HG03575 (cell line): ENCODE data around the gene LHFPL3.
A peak's percentile ranks its signal among the peaks of the same experiment; 100 is the strongest.
"Not testable (repeated sequence)": the region's sequence is repeated elsewhere in the genome, so short reads cannot be mapped to it uniquely, and the experiment has no call there.

ENCODE experiments used
- ATAC-seq: cut with Tn5 transposase; IDR thresholded peaks from one replicate; pipeline ENCODE4 v1.9.1; 2021; ENCODE audit not compliant: unreplicated experiment, insufficient number of reproducible peaks, low FRiP score; ENCODE audit errors: extremely low read depth

The LHFPL3 gene

GRCh38 chr7:104933022-104933421 lies 604.6 kb downstream of the LHFPL3 start:
- ATAC-seq: no peak

DNA sequence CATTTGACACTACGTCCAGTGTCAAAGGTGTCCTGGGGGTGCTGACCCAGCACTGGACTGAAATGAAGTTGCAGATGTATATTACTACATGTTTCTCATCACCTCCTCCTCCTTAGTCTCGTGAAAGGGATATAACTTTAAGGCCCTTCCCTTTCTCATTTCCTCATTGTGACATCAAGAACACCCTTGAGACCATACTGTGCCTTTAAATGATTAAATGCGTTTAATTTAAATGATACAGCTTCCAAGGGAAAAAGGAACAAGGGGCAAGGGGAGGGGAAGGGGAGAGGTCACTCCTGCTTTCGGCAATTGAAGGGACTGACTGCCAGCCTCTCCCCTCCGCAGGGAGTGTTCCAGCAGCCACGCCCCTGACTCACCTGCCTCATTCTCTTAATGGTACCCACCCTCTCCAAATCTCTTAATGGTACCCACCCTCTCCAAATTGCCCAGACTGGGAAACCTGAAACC lies 605.2 kb downstream of the LHFPL3 start:
- no peak for ATAC-seq

DNA sequence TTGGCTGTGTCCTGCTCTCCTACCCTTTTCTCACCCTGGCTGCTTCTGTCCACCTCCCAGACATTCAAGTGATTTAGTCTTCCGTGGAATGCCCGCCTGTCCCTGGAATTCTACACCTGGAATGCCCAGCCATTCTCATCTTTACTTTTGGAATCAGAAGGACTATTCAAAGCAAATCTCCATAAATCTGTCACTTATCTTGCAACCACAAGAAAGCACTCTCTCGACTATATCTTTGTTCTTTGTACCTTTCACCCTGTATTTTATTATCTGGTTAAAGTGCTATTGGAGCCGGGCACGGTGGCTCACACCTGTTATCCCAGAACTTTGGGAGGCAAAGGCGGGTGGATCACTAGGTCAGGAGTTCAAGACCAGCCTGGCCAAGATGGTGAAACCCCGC lies 606.3 kb downstream of the LHFPL3 start:
- ATAC-seq: no peak

DNA sequence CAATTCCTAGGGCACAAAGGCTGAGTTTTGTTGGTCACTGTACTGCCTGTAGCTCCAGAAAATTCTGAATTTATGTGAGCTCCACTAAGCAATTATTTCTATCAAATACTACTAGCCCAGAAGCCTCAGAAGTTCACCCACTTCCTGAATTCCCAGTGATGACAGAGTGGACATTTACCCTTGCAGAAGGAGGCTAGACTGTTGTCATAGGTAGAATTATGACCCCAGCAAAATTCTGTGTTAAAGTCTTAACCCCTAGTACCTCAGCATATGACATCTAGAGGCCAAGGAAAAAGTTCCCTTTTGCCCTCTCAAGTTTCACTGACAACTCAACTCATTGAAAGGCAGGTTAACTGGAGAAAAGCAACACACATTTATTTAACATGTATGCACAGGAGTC lies 606.9 kb downstream of the LHFPL3 start:
- ATAC-seq: no peak

- ATAC-seq: no peak
These were observed 608.1 kb downstream of the LHFPL3 start for GRCh38 chr7:104936546-104936945.

GRCh38 chr7:104937489-104937888 lies 609.1 kb downstream of the LHFPL3 start:
- ATAC-seq: not testable (repeated sequence)

DNA sequence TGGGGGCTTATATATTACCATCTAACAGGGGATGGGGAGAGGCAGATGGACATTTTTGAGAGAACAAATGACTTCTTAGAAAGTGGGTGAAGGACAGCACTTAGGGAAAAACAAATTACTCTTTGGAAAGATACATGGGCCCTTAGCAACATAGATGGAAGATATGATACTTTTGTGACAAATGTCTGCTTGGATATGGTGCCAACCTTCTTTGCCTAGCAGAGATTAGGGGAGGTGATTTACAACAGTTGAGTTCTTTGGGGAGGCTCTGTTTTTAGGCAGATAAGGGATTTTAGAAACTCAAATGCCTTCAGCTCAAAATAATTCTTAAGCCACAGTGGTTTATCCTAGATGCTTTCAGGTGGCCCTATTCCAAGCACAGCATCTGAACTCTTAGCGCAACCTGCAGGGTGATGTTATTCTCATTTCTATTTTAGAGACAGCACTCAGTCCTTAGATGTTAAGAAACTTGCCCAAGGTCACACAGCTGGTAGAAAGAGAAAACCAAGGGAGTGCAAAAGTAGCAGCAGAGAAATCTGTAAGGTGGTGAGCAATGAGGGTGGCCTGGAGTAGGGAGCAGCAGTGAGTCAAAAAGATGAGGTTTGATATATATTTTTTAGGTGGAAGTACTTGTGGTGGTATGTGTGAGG lies 610.5 kb downstream of the LHFPL3 start:
- ATAC-seq: no peak

DNA sequence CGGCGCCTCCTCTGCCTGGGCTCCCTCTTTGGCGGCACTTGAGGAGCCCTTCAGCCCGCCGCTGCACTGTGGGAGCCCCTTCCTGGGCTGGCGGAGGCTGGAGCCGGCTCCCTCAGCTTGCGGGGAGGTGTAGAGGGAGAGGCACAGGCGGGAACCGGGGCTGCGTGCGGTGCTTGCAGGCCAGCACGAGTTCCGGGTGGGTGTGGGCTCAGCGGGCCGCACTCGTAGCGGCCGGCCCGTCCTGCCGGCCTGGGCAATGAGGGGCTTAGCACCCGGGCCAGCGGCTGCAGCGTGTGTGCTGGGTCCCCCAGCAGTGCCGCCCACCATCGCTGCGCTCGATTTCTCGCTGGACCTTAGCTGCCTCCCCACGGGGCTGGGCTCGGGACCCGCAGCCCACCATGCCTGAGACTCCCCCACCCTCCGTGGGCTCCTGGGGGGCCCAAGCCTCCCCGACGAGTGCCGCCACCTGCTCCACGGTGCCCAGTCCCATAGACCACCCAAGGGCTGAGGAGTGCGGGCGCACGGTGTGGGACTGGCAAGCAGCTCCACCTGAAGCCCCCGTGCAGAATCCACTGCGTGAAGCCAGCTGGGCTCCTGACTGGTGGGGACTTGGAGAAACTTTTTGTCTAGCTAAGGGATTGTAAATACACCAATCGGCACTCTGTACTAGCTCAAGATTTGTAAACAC lies 611.8 kb downstream of the LHFPL3 start:
- no peak for ATAC-seq

GRCh38 chr7:104943502-104944343 lies 615.3 kb downstream of the LHFPL3 start:
- ATAC-seq: peak; percentile 24

DNA sequence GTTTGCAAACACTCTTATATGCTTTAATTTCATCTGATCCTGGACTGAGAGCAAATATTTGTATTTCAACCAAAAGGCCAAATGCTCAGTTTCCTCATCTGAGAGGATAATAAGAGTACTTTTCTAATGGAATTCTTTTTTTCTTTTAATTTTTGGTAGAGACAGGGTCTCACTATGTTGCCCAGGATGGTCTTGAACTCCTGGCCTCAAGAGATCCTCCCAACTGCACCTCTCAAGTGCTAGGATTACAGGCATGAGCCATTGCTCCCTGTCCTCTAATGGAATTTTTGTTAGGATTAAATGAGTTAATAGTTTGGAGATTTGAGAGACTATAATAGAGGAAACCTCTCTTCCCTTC lies 617.2 kb downstream of the LHFPL3 start:
- no peak for ATAC-seq

DNA sequence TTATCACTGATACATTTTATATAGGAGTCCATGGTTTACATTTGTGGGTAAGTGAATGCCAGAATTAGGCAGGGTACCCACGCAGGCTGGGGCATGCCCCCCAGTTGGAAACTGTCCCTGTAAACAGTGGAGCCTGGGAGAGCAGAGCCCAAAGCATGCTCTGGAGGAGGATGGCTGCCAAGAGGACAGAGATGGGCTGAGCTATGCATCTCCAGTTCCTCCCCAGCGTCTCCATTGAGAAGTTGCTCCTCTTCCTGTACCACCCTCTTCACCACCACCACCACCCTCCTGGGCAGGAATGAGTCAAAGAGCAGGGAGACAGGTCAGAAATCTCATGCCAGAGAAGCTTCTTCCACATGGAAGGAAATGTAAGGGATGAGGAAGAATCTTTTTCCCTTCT lies 617.9 kb downstream of the LHFPL3 start:
- no peak for ATAC-seq

- ATAC-seq: no peak
These were observed 621.6 kb downstream of the LHFPL3 start for GRCh38 chr7:104950006-104950405.

GRCh38 chr7:104950754-104951153 lies 622.4 kb downstream of the LHFPL3 start:
- ATAC-seq: no peak

DNA sequence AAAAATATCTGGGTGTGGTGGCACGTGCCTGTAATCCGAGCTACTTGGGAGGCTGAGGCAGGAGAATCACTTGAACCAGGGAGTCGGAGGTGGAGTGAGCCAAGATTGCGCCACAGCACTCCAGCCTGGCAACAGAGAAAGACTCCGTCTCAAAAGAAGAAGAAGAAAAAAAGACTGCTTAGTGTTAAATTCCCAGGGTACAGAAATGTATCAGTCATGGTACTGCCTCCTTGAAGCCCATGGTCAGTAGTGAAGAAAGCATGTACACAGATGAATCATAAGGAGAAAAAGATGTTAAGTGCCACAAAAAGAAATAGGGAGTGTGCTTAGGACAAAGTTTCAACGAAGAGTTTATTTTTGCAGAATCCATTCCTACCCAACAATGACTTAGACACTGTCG lies 623.1 kb downstream of the LHFPL3 start:
- ATAC-seq: no peak

GRCh38 chr7:104955276-104955675 lies 626.9 kb downstream of the LHFPL3 start:
- no peak for ATAC-seq
